Iris pigment epithelial cell (primary cell): ENCODE results near the gene GDPD2.
A peak's percentile ranks its signal among the peaks of the same experiment; 100 is the strongest.
"Not testable (repeated sequence)": the region's sequence is repeated elsewhere in the genome, so short reads cannot be mapped to it uniquely, and the experiment has no call there.

Experiments
- DNase-seq: peaks from one replicate; pipeline ENCODE4 v3.0.0-alpha.2; 2011; ENCODE audit warnings: low read depth

Gene GDPD2, protein sequence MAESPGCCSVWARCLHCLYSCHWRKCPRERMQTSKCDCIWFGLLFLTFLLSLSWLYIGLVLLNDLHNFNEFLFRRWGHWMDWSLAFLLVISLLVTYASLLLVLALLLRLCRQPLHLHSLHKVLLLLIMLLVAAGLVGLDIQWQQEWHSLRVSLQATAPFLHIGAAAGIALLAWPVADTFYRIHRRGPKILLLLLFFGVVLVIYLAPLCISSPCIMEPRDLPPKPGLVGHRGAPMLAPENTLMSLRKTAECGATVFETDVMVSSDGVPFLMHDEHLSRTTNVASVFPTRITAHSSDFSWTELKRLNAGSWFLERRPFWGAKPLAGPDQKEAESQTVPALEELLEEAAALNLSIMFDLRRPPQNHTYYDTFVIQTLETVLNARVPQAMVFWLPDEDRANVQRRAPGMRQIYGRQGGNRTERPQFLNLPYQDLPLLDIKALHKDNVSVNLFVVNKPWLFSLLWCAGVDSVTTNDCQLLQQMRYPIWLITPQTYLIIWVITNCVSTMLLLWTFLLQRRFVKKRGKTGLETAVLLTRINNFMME

DNA sequence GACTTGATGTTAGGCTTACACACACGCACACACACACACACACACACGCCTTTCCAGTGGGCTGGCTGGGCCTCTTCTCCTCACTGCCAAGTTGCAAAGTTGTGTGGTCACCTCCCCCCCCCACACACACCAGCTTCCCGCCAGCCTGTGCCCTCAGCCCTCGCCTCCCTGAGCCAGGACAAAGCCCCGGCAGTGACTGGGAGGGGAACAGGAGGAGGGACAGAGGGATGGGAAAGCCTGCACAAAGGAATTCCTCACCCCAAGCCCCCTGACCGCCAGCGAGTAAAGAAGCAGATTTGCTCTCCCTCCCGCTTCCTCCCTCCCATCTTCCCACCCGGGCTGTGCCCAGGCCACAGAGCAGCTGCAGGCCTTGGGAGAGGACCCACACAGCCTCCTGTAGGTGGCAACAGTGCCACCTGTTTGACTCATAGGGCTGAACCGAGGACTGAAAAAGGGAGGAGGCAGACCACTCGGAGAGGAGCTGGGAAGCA lies at the start of gene GDPD2:
GDPD2 (plus strand) TSS at position 464 of the 491 bp plus-strand sequence. CDS start 1,671 bp downstream, outside the sequence.
- no peak for DNase-seq

DNA sequence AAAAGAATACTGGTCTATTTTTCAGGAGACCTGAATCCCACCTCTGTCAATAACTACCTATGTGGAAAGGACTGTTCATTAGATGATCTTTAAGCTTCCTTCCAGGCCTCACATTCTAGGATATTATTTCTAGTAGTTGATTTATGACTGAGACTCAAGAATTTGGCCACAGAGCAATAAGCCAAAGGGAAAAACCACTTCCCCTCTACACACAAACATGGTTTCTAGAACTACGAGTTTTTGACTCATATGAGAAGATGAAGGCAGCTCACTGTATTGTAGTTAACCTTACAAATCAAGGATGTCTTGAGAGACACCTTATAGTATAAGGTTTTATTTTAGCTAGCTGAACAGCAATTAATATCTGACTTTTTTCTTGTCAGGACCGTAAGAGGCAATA lies 36.9 kb upstream of the GDPD2 start:
- peak; percentile 20 for DNase-seq

DNA sequence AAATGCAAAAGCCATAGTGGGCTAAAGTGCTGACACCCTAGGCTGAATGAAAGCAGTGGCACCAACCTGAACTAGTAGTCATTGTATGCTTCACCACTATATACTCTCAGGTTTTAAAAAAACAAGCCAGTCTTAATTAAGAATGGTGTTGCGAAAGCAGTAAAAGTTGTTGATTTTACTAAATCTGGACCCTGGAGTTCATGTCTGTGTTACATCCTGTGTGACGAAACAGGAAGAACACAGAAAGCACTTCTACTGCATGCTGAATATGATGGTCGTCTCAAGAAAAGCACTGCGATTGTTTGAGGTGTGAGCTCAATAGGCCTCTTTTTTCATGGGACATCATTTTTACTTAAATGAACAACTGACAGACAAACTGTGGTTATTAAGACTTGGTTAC lies 24.2 kb upstream of the GDPD2 start:
- DNase-seq: peak; percentile 76

DNA sequence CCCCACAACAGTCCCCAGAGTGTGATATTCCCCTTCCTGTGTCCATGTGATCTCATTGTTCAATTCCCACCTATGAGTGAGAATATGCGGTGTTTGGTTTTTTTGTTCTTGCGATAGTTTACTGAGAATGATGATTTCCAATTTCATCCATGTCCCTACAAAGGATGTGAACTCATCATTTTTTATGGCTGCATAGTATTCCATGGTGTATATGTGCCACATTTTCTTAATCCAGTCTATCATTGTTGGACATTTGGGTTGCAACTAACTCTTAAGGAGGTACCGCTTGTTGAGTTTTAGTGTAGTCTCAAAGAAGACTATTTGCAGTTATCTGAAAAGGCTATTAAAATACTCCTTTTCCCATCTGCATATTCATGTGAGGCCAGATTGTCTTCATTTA lies 22.9 kb upstream of the GDPD2 start:
- DNase-seq: not testable (repeated sequence)

DNA sequence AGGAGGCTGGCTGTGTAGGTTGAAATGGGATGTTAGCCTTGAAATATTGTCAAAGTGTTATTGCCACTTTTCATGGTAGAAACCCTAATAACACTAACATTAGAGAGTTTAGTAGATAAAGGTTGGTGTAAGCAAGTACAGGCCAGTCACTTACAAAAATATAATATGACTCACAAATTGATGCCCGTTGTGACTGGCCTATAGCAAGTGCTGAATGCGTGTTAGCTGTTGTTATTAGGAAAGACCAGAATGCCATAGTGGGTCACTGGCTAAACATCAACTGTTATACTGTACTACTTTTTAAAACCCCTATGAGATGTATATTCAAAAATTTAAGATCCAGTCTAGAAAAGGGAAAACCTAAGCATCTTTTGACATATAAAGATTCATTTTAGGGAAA lies 20.4 kb upstream of the GDPD2 start:
- DNase-seq: no peak

DNA sequence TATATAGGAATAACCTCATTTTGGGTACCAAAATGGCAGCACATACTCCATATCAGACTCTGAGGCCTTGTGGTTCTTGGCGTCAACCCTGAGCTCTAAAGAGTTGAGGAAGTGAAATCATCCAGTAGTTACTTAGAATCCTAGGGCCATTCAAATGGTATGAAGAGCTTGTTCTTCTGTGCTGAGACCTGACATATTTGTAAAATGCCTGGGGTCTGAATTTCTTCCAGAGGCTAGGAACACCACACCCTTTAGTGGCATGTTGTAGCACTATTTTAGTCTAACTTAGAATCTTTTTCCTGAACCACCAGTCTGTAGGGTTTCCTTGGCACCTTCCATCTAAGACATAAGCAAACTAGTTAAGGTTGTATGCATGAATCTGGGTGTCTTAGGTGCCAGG lies 18.1 kb upstream of the GDPD2 start:
- no peak for DNase-seq

DNA sequence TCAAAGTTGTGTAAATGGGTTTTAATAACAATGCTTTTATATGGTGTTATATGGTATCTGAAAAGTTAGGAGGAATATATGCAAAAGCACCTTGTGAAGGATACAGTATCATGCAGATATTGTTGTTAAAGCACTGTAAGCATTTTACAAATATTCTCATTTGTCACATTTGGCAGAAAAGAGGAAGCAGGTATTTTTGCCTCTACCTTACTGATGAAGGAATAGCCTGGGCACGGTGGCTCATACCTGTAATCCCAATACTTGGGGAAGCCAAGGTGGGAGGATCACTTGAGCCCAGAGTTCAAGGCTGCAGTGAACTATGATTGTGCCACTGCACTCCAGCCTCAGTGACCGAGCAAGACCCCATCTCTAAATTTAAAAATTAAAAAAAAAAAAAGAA lies 12.2 kb upstream of the GDPD2 start:
- DNase-seq: no peak

DNA sequence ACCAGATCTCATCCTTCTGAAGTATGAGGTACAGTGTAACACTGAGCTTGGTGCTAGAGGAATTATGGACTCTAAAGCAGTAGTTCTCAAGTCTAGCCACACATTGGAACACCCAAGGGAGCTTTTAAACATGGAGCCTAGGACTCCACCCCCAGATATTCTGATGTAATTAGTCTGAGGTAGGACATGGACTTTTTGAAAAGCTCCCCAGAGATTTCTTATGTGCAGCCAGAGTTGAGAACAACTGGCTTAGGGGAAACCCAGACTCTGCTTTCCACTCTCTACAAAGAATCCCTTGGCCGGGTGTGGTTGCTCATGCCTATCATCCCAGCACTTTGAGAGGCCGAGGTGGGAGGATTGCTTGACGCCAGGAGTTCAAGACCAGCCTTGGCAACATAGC lies 11.6 kb upstream of the GDPD2 start:
- DNase-seq: no peak

DNA sequence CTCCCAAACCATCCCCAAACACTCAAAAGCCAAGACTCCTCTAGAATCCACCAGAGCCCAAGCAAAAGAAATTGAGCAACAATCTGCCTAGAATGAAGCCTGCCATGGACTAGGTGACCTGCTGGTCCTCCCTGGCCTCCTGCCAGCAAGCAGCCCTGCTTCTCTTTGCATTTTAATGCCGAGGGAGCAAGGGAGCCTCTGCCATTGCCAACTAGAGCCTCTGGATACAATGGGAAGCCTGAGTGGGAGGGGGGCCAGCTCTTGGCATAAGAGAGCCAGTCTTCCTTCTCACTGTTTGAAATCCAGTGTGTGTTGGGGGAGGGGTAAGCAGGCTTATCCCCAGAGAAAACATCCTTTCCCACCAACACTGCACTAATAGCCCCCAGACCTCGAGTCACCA lies 1.5 kb upstream of the GDPD2 start:
- DNase-seq: no peak

DNA sequence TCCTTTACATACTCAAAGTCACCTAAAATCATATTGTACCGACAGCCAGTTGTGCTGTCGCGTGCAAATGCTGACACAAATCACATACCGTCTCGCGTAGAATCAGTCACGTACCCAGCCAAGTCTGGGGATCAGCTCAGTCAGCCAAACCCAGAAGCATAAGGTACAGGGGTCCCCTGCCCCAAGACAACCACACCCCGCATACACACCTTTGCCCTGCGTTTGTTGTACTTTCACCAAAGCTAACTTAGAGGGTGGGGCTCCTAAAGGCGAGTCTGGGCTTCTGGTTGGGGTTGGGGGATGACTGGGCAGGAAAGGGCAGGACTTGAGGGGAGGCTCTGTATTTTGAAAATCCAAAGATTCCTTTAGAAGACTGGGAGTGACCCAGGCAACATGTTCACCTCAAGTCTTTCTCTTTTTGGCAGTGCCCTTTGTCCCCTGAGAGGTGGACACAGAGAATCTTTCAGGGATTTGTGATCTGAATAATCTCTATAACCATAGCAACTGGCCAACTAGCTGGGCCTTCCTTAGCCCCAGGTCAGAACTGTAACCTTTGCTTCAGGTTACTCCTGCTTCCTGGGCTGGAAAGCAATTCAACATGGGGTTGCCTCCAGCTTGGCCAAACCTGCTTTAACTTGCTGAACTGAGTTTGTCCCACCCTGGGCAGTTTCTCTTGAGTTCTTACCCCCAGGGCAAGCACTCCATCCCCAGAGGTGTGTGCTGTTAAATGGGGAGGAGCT lies 992 bp downstream of the GDPD2 start:
- no peak for DNase-seq

DNA sequence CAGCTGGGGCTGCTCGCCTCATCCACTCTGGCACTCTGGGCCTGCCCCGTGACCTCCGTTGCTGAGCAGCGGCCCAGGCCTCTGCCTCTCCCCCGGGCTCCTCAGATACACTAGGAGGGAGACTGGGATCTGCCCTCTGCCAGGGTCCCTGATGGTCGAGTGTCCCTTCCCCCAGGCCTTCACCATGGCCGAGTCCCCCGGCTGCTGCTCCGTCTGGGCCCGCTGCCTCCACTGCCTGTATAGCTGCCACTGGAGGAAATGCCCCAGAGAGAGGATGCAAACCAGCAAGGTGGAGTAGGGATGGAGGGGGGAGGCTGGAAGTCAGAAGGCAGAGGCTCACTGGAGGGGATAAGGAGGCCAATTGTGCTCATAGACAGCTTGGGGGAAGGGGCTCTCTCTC lies 1.7 kb downstream of the GDPD2 start:
- DNase-seq: no peak

DNA sequence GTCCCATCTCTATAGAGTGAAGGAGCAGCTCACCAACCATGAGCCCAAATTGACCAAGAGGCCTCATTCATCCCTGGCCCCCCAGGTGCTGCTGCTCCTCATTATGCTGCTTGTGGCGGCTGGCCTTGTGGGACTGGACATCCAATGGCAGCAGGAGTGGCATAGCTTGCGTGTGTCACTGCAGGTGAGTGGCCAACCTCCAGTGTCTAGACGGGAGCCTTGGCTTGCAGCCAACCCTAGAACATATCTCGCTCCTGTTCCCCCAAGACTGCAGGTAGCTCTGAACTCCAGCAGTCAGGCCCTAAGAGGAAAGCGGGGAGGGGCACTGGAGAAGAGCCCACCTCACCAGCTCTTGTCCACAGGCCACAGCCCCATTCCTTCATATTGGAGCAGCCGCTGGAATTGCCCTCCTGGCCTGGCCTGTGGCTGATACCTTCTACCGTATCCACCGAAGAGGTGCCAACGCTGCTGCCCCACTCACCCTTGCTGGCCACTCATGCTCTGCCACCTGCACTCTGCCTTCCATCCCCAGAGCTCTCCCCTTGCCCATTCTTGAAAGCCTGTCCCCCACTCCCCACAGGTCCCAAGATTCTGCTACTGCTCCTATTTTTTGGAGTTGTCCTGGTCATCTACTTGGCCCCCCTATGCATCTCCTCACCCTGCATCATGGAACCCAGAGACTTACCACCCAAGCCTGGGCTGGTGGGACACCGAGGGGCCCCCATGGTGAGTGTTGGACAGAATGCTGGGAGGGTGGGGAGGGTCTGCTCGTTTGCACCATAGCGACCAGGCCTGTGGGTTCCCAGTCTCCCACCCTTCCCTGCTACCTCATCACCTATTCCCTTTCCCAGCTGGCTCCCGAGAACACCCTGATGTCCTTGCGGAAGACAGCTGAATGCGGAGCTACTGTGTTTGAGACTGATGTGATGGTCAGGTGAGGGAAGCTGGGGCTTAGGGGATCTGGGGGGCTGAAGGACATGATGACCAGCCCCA lies 3.5 kb downstream of the GDPD2 start:
- no peak for DNase-seq

DNA sequence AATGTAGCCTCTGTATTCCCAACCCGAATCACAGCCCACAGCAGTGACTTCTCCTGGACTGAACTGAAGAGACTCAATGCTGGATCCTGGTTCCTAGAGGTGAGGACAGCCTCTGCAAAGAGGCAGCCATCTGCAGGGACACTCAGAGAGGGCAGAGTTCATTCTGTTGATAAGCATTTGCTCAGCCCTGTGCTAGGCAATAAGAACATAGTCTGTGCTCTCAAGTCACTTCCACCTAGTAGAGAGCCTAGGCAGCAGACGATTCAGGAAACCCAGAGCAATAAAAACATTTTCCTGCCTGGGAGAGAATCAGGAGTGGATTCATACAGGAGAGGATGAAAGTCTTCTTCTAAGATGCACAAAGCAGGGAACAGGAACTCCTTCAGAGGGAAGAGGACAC lies 4.3 kb downstream of the GDPD2 start:
- DNase-seq: no peak

DNA sequence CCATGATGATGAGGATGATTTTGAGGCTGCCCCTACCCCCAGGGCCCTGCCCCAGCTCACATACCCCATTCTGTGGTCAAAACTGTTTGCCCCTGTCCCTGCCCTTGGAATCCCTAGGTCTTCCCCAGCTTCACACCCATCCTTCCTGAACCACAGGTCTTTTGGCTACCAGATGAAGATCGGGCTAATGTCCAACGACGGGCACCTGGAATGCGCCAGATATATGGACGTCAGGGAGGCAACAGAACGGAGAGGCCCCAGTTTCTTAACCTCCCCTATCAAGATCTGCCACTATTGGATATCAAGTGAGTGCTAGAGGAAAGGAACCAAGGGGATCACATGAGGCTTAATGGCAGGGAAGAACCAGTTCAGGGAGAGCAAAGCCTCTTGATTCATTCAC lies 6.6 kb downstream of the GDPD2 start:
- no peak for DNase-seq

DNA sequence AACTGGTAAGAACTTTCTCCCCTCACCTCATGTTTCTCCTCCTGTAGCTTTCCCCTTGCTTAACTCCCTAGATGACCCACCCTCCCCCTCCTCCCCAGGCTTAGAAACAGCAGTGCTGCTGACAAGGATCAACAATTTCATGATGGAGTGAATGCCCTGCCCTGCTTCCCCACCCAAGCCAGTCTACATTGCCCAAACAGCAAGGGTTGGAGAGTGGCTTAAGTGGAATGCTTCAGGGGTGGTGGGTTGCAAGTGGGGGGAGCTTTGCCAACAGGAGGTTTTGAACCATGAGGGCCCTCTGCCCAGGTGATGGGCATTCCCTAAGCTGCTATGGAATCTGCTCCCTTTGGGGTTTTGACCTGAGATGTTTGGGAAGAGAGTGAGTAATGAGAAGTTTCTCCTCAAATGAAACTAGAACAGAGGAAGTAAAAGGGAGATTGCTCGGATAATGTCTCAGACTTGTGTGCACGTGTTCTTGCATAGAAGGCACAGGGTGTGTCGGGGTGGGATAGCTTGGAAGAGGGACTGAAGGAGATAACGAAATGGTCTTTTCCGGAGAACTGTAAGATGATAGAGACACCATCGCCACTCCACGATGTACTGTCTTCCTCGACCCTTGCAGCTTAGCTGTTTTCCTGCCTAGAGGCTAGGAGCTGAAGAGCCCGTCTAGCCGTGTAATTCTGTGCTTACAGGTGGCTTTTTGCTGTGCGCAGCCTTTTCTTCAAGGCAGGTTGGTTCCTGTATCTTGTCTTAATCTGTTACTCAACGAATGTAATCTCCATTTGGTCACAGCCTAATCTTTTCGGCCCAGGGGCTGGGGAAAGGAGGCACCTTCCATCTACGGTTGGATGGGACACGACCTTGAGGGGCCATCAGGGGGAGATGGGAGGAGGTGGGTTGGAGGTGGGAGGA lies 10.1 kb downstream of the GDPD2 start:
- DNase-seq: no peak

DNA sequence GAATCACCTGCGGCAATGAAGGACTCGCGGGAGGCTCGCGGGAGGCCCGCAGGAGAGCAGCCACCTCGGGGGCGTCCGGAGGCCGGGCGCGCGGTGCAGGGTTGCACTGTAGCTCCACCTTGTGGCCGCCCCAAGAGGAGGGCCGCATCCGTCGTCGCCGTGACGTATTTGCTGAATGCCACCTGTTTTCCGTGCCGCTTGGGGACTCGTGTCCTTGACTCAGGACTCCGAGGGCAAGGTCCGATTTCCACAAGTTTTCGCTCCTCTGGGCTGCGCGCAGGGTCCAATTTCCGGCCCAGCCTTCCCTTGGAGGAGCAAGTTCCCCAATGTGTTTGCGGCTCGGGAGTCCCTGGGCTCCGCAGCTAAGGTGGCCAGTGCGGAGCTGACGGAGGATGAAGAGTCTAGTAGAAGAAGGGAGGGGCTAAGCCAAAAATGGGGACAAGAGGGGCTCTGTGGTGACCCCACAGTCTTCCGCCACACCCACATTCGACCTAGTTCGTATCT lies 10.8 kb downstream of the GDPD2 start:
- peak; percentile 41 for DNase-seq

DNA sequence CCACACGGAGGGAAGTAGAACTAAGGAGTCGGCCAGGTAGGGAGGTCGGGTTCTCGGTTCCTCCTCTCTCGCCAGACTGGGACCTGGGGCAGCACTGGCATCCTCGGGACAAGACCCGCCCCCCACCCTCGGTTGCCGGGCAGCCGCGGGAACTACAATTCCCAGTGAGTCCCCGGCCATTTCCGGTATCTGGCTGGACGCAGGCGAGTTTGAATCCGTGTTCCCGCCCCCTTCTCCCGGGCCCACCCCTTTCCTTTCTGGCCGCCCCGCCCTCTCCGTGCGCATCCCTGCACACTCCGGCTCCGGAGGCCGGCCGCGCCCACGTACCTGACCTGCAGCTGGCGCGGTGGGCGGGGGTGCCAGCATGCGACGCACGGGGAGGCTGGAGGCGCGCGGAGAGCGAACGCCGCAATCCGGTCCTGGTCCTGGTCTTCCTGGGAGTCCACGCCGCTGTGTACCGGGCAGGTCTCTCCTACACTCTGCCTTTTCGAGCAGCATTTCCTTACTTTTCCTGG lies 11.3 kb downstream of the GDPD2 start:
- peak; percentile 72 for DNase-seq

DNA sequence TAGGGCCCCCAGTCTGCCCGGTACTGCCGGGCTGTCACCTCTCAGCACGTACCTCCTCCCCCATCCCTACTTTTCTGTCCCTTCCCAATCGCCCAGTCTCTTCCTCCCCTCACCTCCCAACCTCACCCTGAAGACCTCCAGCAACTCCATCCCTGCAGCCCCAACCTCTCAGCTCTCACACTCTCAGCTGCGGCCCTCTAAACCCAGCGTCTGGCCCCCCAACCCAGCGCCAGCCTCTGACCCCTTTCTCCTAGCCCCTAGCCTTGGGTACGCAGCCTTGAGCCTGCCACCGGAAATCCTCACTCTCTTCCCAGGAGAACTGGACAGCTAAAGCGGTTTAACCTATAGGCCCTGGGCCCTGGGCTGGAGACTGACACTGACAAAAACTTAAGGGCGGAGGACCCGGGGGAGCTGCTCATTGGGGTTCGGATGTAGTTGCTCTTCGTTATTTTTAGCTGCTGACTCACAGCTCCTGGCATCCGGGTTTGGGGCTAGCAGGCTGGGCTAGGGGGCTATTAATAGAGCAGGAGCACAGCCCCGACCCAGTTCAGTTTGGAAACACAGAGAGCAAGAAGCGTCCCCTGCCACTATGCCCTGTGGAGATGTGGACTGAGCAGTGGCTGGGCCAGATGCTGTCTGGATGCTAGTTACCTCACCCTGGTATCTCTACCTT lies 11.9 kb downstream of the GDPD2 start:
- peak; percentile 46 for DNase-seq

DNA sequence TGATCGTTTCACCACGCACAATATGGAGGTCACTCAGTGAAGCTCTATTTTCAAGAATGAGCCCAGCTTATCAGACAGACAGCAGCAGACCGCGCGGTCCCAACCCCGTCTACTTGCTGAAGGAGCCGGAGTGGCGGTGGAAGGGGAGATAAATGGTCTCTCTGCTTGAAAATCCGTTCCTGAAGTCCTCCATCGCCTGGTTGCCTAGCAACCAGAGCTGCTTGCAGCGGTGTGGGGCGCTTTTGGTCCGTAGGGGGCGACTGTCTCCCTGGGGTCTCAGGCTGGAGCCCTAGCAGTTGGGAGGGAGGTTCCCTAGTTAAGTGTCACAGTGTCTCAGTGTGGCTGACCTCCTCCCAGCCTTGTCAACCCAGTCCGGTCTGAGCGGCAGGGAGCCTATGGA lies 13.2 kb downstream of the GDPD2 start:
- DNase-seq: no peak

DNA sequence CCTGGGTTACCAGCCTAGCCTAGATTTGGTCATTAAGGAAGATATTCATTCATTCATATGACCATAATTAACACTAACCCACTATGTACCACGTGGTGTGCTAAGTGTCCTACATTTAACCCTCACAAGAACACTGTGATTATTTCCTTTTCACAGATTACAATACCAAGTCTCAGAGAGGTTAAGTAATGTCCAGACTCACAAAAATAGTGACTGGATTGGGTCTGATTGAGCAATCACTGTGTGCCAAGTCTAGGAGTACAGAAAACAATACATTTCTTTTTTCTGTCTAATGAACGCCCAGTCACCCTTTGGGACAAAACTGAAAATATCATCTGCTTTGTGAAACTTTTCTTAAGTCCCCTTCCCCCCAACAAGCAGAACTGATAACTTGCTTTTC lies 13.9 kb downstream of the GDPD2 start:
- DNase-seq: no peak
